AG08395 (cell line): ENCODE results near the gene XKR7.

Source experiments
- DNase-seq: peaks from one replicate; pipeline ENCODE4 v3.0.0; 2012; ENCODE audit warnings: mixed read lengths, low spot score

The XKR7 gene

GRCh38 chr20:32045999-32046398 lies 78.0 kb downstream of the XKR7 start:
- DNase-seq, result no peak

- no peak for DNase-seq
Observed at GRCh38 chr20:32050324-32050841, 82.4 kb downstream of the XKR7 start.

GRCh38 chr20:32050851-32051556 lies 83.1 kb downstream of the XKR7 start:
- DNase-seq, result no peak

- DNase-seq, result no peak
Observed at GRCh38 chr20:32051720-32052089, 83.8 kb downstream of the XKR7 start.

GRCh38 chr20:32052090-32052777 lies 84.3 kb downstream of the XKR7 start, which contains the start of gene HCK:
TSS of gene HCK (plus strand) at chr20:32052242.
- DNase-seq, result peak; percentile 17

GRCh38 chr20:32052778-32053362 lies 84.9 kb downstream of the XKR7 start:
- no peak for DNase-seq
